Right lobe of liver (tissue), 4 donors: ENCODE measurements around the gene PSMC3IP.

Experiments used
- CTCF ChIP-seq, 4 donors: fragments of 200-600 bp in 3 of 4; fragments of 450-650 bp in 1 of 4; IDR thresholded peaks; one replicate each; pipeline versions ENCODE4 v1.5.1 to v1.8.0; 2016 to 2022; ENCODE audit warnings: antibody characterized with exemption in 4 of 4, mild to moderate bottlenecking in 2 of 4
- POLR2A ChIP-seq: fragments of 450-650 bp; IDR thresholded peaks from one replicate; pipeline ENCODE4 v1.6.1; 2017; ENCODE audit warnings: antibody characterized with exemption, mild to moderate bottlenecking
- donor health status: DM: no; HTN: no; CAD: no.
- donor health status: DM: no; HTN: no; CAD: no.
- donor health status: DM: no; HTN: yes; CAD: no.

- TF ChIP-seq CTCF (IDR thresholded peaks at IDR 0.05) (no peak), POLR2A (peak; percentile 89)
Observed at GRCh38 chr17:42554250-42555121, 23.0 kb downstream of the PSMC3IP start.
